ENCODE data around the gene POLR2M.

Gene POLR2M

GRCh38 chr15:57743424-57743823 lies 36.9 kb downstream of the POLR2M start:
- DNase-seq = no peak

GRCh38 chr15:57746786-57747185 lies 40.3 kb downstream of the POLR2M start:
- no peak for DNase-seq

- no peak for DNase-seq
Observed at GRCh38 chr15:57747206-57747896, 40.8 kb downstream of the POLR2M start.

GRCh38 chr15:57751177-57751800 lies 44.8 kb downstream of the POLR2M start:
- DNase-seq = no peak

GRCh38 chr15:57752436-57752835 lies 45.9 kb downstream of the POLR2M start:
- DNase-seq = no peak

- no peak for DNase-seq
Observed at GRCh38 chr15:57752840-57753239, 46.3 kb downstream of the POLR2M start.

GRCh38 chr15:57756466-57756865 lies 50.0 kb downstream of the POLR2M start:
- no peak for DNase-seq

- DNase-seq = no peak
Observed at GRCh38 chr15:57758560-57758959, 52.0 kb downstream of the POLR2M start.

GRCh38 chr15:57761562-57761961 lies 55.0 kb downstream of the POLR2M start:
- DNase-seq = no peak

GRCh38 chr15:57762302-57762701 lies 55.8 kb downstream of the POLR2M start:
- no peak for DNase-seq

GRCh38 chr15:57763176-57763964 lies 56.9 kb downstream of the POLR2M start:
- DNase-seq = no peak

Data from CD4-positive, alpha-beta T cell treated with Interleukin-21 for 1 hour (primary cell).